ENCODE results near the gene LRRC10. TPM values are rescaled to one million over a fixed set of nuclear protein-coding genes. Genes with fewer than 3 reads are reported as not detected.
"Not testable (repeated sequence)": the region's sequence is repeated elsewhere in the genome, so short reads cannot be mapped to it uniquely, and the experiment has no call there.

LRRC10 gene
- total RNA-seq, 4 donors from 2014 or later = not detected

DNA sequence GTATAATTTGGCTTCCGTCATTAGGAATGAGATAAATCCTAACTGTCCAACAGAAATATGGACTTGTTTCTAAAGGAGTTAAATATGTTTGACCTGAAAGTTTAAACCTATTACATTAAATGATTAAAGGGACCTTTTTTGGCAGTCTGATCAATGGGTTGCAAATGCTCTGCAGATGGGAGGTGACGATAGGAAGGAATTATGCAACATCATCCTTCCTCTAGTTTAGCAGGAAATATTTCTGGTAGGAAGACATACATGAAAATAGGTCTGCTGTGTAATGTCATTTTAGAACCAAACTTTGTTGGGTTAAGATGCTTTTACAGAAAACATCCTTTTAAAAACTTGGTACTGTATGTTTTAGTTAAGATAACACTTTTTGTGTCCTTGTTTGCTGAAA lies 2.6 kb downstream of the LRRC10 start:
- Histone ChIP-seq H3K36me3 (no peaks in the 10 kb centered on the region), H3K27ac (no peak overlapping the region), H3K9me3 (no peaks in the 10 kb centered on the region), H3K4me3 (no peak overlapping the region), H3K27me3 (no peaks in the 10 kb centered on the region), H3K4me1 (no peaks in the 10 kb centered on the region)
- TF ChIP-seq POLR2A (IDR thresholded peaks at IDR 0.05) = no peak
- TF ChIP-seq, protein P1, sequence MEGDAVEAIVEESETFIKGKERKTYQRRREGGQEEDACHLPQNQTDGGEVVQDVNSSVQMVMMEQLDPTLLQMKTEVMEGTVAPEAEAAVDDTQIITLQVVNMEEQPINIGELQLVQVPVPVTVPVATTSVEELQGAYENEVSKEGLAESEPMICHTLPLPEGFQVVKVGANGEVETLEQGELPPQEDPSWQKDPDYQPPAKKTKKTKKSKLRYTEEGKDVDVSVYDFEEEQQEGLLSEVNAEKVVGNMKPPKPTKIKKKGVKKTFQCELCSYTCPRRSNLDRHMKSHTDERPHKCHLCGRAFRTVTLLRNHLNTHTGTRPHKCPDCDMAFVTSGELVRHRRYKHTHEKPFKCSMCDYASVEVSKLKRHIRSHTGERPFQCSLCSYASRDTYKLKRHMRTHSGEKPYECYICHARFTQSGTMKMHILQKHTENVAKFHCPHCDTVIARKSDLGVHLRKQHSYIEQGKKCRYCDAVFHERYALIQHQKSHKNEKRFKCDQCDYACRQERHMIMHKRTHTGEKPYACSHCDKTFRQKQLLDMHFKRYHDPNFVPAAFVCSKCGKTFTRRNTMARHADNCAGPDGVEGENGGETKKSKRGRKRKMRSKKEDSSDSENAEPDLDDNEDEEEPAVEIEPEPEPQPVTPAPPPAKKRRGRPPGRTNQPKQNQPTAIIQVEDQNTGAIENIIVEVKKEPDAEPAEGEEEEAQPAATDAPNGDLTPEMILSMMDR (IDR thresholded peaks at IDR 0.05) = no peak
- intact Hi-C loops (cut with DNase I; ENCODE audit: low total_unique reads) = no loop called here
- no peak for DNase-seq

DNA sequence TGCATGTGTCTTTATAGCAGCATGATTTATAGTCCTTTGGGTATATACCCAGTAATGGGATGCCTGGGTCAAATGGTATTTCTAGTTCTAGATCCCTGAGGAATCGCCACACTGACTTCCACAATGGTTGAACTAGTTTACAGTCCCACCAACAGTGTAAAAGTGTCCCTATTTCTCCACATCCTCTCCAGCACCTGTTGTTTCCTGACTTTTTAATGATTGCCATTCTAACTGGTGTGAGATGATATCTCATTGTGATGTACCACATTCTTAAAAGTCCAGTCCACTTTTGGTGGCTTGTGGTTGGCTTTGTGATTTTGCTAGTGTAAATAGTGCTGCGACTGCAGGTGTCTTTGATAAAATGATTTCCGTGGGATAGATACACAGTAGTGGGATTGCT lies 6.4 kb downstream of the LRRC10 start:
- H3K27me3 ChIP-seq; DNase-seq; H3K36me3 ChIP-seq; H3K4me1 ChIP-seq; H3K9me3 ChIP-seq; intact Hi-C loops (cut with DNase I; ENCODE audit: low total_unique reads); H3K4me3 ChIP-seq; H3K27ac ChIP-seq: not testable (repeated sequence)

GRCh38 chr12:69603556-69603955 lies 7.2 kb downstream of the LRRC10 start:
- H3K9me3 ChIP-seq; intact Hi-C loops (cut with DNase I; ENCODE audit: low total_unique reads); H3K4me1 ChIP-seq; H3K27me3 ChIP-seq; H3K36me3 ChIP-seq; H3K4me3 ChIP-seq; H3K27ac ChIP-seq; DNase-seq: not testable (repeated sequence)

DNA sequence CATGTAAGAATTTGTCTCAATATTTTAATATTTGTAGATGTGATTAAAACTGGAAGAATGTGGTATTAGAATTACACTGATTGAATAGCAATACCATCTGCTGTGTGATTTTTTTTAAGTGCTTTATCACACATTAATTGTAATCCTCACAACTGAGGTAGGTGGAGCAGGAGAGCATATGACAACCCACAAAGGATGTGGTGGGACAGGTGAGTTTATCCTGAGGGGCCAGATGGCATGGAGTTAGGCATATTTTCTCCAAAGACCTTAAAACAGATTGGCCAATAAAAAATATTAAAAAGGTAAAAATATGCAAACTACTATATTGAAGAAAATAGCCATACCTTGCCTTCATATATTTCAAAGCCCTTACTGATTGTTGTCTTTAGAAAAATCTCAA lies 7.8 kb downstream of the LRRC10 start:
- H3K27ac ChIP-seq = no peak overlapping the region
- H3K9me3 ChIP-seq = no peaks in the 10 kb centered on the region
- H3K4me1 ChIP-seq = no peaks in the 10 kb centered on the region
- TF ChIP-seq POLR2A (IDR thresholded peaks at IDR 0.05) = no peak
- TF ChIP-seq, protein P1 (IDR thresholded peaks at IDR 0.05) = no peak
- no peaks in the 10 kb centered on the region for H3K27me3 ChIP-seq
- intact Hi-C loops (cut with DNase I; ENCODE audit: low total_unique reads) = no loop called here
- H3K36me3 ChIP-seq = no peaks in the 10 kb centered on the region
- DNase-seq = no peak
- H3K4me3 ChIP-seq = no peak overlapping the region

GRCh38 chr12:69601962-69602685 lies 8.6 kb downstream of the LRRC10 start:
- no peak overlapping the region for H3K27ac ChIP-seq
- intact Hi-C loops (cut with DNase I; ENCODE audit: low total_unique reads) = no loop called here
- no peaks in the 10 kb centered on the region for H3K9me3 ChIP-seq
- TF ChIP-seq POLR2A (IDR thresholded peaks at IDR 0.05) = no peak
- TF ChIP-seq, protein P1 (IDR thresholded peaks at IDR 0.05) = no peak
- no peaks in the 10 kb centered on the region for H3K36me3 ChIP-seq
- H3K4me3 ChIP-seq = no peak overlapping the region
- no peaks in the 10 kb centered on the region for H3K4me1 ChIP-seq
- no peaks in the 10 kb centered on the region for H3K27me3 ChIP-seq
- no peak for DNase-seq

DNA sequence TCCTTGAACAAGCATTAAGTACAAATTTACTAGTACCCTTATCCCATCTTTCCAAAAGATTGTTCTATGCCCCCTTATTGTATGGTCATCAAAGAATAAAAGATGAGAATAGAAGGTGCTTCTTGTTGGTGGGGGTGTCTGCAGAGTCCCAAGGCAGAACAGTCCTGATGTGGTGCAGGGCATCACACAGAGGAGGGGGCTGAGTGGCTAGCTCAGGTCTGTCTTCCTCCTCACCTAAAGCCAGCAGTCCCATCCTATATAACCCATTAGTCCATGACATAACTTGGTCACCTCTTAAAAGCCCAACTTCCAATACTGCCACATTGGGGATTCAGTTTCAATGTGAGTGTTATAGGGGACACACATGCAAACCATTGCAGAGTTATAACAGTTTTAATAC lies 9.9 kb downstream of the LRRC10 start:
- intact Hi-C loops (cut with DNase I; ENCODE audit: low total_unique reads) = no loop called here
- Histone ChIP-seq H3K36me3 (no peaks in the 10 kb centered on the region), H3K4me3 (no peak overlapping the region), H3K4me1 (no peaks in the 10 kb centered on the region), H3K9me3 (no peaks in the 10 kb centered on the region), H3K27ac (no peak overlapping the region), H3K27me3 (no peaks in the 10 kb centered on the region)
- DNase-seq = no peak
- TF ChIP-seq, protein P1 (IDR thresholded peaks at IDR 0.05) = no peak
- TF ChIP-seq POLR2A (IDR thresholded peaks at IDR 0.05) = no peak

Measured in uterus (tissue), 4 donors.